Measurements from ENCODE around the gene PTPA.

DNA sequence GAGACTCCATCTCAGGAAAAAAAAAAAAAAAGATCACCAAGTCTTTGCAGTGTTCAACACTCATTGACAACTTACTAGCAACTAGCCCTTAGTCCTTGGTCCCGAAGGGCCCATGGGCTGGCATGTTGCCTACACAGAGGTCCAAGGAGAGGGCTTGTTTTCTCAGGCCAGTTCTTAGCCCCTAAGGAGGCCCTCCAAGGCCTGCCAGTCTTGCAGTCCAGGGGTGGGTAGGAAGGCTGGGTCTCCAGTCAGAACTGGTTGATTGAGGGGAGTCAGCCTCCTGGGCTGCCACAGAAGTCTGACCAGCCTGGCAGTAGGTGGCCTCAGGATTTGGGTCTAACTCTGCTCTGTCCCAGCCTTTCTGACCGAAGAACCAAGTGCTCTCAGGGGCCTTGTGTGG is 34.1 kb downstream of the PTPA start:
- TF ChIP-seq RAD21 (IDR thresholded peaks at IDR 0.05; ENCODE audit: low read length), result no peak
- no peak for TF ChIP-seq SMC3 (IDR thresholded peaks at IDR 0.05; ENCODE audit: low read depth, low read length)
- TF ChIP-seq CEBPB (IDR thresholded peaks at IDR 0.05; ENCODE audit: low read depth, low read length), result no peak
- TF ChIP-seq RFX5 (IDR thresholded peaks at IDR 0.05; ENCODE audit: low read depth, low read length), result no peak
- TF ChIP-seq CTCF (conservative IDR thresholded peaks at IDR 0.05; ENCODE audit: low read depth, low read length), result no peak
- TF ChIP-seq POLR2A (IDR thresholded peaks at IDR 0.05; ENCODE audit: low read depth, low read length), result no peak
- no peak for TF ChIP-seq RCOR1 (IDR thresholded peaks at IDR 0.05; ENCODE audit: insufficient replicate concordance, low read length)
- no peak for TF ChIP-seq MXI1 (IDR thresholded peaks at IDR 0.05; ENCODE audit: borderline replicate concordance, low read depth, low read length)
- TF ChIP-seq, protein P1, sequence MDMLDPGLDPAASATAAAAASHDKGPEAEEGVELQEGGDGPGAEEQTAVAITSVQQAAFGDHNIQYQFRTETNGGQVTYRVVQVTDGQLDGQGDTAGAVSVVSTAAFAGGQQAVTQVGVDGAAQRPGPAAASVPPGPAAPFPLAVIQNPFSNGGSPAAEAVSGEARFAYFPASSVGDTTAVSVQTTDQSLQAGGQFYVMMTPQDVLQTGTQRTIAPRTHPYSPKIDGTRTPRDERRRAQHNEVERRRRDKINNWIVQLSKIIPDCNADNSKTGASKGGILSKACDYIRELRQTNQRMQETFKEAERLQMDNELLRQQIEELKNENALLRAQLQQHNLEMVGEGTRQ (IDR thresholded peaks at IDR 0.05; ENCODE audit: low read depth, low read length), result no peak
- no peak for TF ChIP-seq BHLHE40 (IDR thresholded peaks at IDR 0.05; ENCODE audit: low read depth, low read length)
- TF ChIP-seq, protein P2, sequence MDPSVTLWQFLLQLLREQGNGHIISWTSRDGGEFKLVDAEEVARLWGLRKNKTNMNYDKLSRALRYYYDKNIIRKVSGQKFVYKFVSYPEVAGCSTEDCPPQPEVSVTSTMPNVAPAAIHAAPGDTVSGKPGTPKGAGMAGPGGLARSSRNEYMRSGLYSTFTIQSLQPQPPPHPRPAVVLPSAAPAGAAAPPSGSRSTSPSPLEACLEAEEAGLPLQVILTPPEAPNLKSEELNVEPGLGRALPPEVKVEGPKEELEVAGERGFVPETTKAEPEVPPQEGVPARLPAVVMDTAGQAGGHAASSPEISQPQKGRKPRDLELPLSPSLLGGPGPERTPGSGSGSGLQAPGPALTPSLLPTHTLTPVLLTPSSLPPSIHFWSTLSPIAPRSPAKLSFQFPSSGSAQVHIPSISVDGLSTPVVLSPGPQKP (IDR thresholded peaks at IDR 0.05; ENCODE audit: borderline replicate concordance, low read depth, low read length), result no peak
- TF ChIP-seq CHD1 (IDR thresholded peaks at IDR 0.05; ENCODE audit: low read depth, low read length), result no peak
- TF ChIP-seq NFE2L2 (IDR thresholded peaks at IDR 0.05; ENCODE audit: low read depth, low read length), result no peak
- TF ChIP-seq MAZ (IDR thresholded peaks at IDR 0.05; ENCODE audit: borderline replicate concordance, low read depth, low read length), result no peak

Measured in IMR-90 (cell line).